DND-41 (cell line): ENCODE data around the gene SHPK.

Experiments
- CTCF ChIP-seq: IDR thresholded peaks from 2 replicates; pipeline ENCODE4 v1.5.1; 2012; ENCODE audit warnings: borderline replicate concordance, low read length, moderate library complexity, mild to moderate bottlenecking; ENCODE audit not compliant: poor library complexity, severe bottlenecking; ENCODE audit errors: extremely low read depth
- EZH2 ChIP-seq: IDR thresholded peaks from 3 replicates; pipeline ENCODE4 v1.6.1; 2012; ENCODE audit warnings: borderline replicate concordance, low read depth, mild to moderate bottlenecking, moderate library complexity, low read length, inconsistent platforms; ENCODE audit not compliant: severe bottlenecking

GRCh38 chr17:3669548-3669947, 33.5 kb upstream of the SHPK start:
- TF ChIP-seq CTCF, result no peak
- no peak for TF ChIP-seq EZH2
